Suppressor macrophage treated with lipopolysaccharide for 4 hours (primary cell): ENCODE measurements around the gene C1QTNF8.
"Not testable (repeated sequence)": the region's sequence is repeated elsewhere in the genome, so short reads cannot be mapped to it uniquely, and the experiment has no call there.

Source experiments
- DNase-seq: peaks from one replicate; pipeline ENCODE4 v3.0.0-alpha.2; 2020

The C1QTNF8 gene

DNA sequence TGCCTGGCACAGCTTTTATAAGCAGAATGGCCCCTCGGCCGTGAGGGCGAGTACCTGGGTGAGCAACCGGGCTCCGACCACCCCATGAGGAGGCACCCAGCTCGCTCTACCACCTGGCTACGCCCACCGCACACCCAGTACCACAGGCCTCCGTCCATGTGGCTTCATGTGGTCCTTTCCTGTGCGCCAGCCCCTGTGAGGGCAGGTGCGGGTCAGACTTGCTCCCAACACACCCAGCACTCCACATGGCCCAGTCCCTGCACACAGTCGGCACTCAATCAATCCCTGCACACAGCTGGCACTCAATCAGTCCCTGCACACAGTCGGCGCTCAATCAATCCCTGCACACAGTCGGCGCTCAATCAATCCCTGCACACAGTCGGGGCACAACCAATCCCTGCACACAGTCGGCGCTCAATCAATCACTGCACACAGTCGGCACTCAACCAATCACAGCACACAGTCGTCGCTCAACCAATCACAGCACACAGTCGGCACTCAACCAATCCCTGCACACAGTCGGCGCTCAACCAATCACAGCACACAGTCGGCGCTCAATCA lies 4.0 kb downstream of the C1QTNF8 start:
- no peak for DNase-seq

DNA sequence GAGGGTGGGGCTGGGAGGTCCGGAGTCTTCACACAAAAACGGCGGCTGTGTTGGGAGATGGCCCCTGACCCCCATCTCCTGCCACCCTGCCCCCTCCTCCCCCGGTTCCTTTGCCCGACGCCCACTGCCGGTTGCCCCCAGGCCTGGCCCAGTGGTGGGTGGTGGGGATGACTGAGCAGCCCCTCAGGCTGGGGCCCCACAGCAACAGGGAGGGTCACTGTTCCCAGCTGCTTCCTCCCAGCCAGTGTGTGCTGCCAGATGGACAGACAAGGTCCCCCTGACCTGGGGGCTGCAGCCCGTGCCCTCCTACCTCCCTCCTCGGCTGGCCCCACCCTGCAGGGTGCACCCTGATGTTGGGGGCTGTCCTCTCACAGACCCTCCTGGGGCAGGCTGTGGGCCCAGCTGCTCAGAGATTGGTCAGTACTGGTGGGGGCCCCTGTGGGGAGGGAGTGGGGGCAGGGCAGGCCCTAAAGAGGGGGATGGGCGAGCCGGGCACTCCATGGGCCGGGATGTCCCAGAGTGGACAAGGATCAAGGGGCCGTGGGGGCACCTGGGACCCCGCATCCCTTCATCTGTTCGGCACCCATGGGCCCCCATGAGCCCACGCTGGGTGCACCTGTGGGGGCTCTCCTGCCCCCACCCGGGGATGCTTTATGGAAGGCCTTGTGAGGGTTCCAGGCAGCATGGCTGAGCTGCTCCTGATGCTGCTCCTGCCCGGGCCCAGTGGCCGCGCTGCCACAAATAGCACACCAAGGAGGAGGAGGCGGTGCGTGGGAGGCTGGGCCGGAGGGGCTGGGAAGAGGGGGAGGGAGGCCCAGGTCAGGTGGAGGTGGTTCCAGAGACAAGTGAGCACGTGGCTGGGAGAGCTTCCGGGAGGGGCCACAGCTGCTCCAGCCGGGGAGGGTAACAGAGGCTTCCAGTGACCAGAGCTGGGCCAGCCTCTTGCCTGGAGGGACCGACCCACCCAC lies 5.1 kb downstream of the C1QTNF8 start:
- no peak for DNase-seq

DNA sequence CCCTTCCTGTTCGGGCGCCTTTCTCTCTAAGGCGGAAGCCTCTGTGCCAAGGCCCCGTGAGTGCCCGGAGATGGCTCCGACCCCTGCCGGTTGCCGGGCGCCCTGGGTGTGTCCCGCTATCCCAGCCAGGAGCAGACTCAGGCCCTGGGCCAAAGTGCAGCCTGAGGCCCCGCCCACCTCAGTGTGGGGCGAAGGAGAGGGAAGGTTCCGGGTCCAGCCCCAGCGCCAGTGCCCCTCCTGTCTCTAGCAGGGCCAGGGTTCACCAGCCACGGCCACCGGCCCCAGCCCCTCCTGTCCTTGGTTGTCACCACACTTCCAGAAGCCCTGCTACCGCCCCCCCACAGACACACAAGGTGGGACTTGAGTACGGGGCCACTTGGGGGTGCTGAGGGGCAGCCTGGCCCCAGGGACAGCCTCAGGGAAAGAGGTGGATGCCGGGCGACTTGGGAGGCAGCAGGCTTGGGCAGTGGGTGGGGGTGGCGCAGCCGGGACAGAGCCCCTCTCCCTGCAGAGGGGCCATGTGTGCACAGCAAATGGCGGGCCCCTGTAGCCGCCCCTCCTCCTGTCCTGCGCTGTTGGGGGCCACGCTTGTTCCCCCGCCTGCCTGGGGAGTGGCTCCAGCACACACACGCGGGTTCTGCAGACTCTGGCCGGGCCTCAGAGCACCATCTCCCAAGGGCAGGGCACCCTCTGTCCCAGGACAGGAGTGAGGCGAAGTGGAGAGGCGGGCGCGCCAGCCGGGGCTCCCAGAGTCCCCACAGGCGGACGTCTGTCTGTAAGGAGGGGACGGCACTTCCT lies 6.0 kb downstream of the C1QTNF8 start:
- no peak for DNase-seq

DNA sequence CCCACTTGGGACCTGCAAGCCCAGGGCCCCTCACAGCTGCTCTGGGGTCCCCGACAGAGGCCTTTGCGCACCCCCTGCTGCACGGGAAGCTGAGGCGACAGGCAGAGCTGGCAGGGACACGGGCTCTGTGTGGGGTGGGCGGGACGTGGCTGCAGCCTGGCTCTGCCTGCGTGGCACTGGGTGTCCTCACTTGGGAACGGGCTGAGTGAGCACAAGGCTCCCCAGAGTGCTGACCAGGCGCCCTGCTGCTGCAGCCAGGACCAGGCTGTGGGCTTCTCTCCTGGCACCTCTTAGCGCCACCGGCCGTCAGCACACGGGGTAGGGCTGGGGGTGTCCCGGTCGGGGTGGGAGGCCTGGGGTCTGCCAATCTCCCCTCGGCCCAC lies 6.6 kb downstream of the C1QTNF8 start:
- no peak for DNase-seq

DNA sequence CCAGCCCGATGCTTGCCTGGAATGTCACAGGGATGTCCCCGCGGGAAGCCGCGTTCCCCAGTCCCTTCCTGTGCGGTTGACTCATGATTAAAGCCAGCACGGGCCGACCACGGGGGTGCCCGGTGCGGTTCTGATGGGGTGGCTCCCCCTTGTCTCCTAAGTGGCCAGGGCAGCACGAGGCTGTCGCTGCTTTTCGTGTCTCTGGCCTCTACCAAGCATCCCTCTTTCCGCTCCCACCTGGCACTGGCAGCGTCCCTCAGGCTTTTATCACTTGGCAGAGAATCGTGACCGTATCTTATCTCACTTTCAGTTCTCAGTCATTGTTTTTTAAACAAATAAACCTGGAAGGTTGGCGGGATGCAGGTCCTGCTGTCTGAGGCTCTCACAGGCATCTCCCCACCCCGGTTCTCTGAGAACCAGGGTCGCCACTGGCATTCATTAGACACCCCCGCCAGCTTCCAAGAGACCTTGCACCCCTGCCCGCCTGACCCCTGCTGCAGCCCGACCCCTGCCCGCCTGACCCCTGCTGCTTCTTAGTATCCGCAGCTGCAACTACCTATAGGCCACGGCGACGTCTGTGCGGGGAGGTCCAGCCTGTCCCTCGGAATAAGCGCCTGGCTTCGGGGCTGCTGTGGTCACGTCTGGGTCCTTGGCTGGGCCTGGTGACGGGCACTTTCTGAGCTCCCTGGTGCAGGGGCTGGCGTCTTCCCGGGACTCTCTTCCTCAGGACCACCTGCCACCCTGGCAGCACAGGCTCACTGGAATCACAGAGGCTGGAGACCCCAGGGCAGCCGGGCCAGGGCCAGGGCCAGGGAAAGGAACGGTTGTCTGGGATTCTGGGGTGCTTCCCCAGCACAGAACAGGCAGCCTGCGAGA lies 7.5 kb downstream of the C1QTNF8 start:
- no peak for DNase-seq

DNA sequence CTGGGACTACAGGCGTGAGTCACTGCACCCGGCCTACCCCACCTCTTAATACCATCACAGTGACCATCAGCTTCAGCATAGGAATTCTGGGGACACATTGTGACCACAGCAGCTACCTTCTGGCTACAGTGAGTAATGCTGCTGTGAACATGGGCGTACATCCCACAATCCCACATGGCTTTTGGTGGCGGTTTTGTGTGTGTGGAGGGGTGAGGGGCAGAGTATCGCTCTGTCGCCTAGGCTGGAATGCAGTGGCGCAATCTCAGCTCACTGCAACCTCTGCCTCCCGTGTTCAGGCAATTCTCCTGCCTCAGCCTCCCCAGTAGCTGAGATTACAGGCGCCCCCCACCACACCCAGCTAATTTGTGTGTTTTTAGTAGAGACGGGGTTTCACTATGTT lies 9.6 kb downstream of the C1QTNF8 start:
- DNase-seq: not testable (repeated sequence)

DNA sequence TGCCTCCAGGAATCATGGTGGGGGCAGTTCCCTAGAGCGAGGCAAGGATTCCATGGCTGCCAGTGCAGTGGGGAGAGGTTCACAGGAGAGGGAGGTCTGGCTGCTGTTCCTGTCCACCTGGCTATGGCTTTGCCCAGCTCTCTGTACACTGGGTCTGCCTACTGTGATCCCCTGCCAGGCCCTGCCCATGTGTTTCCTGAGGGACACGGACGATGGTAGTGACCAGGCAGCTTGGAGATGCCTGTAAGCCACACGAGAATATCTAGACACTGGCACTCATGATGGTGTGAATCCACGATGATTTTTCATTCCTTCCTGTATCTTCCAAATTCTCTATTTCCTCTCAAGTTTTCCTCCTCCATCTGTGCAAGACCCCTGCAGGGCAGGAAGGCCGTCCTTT lies 11.1 kb downstream of the C1QTNF8 start:
- no peak for DNase-seq

DNA sequence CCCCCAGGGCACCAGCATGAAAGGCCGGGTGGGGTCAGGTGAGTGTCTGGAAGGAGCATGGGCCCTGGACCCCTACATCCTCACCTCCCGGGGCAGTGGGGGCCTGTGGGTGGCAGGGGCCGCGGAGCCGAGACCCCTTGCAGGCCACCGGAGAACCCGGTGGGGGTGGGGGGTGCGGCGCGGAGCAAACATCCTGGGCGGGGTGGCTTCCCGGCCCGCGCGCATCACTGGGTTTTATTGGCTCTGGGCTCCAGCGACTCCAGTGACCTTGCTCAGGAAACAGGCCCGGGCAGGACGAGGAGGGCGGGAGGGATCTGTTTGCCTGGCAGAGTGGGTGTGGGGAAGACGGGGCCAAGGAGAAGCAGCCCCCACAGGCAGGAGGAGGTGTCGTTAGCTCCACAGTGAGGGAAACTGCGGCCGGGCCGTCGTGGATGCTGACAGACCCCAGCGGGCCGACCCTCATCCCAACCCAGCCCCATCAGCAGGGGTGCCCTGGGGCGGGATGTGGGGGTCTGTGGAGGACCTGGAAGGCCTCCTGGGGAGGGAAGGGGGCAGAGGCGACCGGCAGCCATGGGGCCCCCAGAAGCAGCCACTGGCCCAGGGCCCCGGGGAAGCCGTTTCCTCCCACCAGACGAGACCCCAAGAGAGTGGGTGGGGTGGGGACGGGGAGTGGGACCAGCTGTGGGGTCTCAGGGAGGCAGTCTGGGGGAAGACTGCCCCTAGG lies 12.9 kb downstream of the C1QTNF8 start:
- DNase-seq: no peak

DNA sequence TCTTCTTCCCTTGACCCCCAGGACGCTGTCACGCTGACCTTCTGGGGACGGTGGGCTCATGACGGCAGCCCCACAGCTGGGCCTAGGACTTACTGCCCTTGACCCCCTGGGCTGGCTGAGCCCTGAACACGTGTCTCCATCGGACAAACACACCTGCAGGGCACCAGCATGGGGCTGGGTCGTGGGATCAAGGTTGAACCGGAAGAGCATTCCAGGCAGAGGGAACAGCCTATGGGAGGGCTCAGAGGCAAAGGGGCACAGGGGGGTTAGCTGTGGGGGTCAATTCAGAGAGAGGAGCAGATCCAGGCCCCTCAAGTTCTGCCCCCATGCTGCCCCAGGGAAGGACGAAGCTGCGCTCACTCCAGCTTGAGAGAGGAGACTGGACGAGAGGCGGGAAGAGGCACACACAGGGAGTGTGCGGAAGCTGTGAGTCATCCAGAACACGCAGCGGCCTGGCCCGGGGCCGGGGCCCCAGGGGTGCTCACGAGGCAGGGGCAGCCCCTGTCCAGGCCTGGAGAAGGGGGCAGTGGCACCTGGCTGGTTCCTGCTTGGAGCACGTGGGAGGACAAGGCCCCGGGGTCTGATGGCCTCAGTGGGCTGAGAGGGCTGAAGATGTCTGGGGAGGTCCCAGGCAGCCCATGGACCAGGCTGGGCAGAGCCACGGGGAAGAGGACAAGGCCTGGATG lies 13.6 kb downstream of the C1QTNF8 start:
- no peak for DNase-seq

DNA sequence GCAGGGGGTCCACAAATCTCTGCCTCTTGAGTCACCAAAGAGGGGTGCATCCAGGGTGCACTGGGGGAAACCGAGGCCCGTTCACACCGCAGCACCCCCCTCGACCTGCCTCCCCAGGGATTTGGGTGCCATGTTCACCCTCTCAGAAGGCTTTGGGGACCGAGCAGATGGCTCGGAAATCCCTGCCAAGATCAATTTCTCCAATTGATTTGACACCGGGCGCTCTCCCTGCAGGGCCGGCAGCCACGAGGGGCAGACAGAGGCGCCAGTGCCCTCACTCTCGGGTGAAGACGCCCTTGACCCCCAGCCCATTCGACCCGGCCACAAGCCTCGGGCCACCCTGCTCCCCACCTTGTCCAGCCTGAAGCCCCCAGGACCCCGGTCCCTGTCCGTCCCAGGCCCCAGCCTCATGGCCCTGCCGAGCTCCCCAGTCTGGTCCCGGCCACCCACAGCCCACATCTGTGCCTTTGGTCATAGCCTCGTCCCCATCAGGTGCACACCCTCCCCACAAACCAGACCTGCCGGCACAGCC lies 14.2 kb downstream of the C1QTNF8 start:
- DNase-seq: no peak

DNA sequence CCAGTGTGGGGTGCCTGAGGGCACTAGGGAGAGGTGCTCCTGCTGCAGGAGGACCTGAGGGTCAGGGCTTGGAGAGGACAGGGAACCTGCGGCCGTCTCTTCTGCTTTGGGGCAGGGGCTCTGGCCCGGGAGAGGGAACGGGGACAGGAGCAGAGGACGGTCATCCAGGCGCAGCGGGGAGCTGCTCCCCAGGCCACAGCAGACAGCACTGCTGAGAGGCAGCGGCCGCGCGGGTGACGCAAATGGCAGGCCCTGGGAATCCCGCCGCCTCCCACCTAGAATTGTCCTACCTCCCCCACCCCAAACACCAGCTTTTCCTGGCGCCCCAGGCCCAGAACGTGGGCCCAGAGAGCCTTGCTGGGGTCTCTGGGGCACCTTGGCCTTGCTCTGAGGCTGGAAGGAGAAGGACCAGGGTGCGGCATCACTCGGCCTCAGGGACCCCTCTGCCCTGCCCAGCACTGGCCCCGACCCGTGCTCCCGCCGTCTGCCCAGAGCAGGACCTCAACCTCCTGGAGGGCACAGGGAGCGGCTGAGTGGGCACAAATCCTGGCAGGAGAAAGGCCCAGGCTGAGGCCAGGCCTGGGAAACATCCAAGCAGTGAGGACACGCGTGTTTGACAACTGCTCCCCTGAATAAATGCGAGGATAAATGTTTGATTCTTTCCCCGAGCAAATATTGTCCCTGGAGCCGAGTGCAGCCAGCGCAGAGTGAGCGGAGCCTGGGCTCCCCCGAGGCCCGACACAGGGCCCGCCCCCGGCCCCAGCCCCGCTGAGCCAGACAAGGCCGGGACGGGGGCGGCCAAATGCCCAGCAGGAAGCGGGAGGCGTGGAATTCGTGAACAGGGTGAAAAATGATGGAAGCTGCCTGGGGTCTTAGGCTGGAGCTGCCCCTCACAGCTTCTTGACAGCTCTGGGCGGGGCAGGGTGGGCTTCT lies 15.0 kb downstream of the C1QTNF8 start:
- no peak for DNase-seq

DNA sequence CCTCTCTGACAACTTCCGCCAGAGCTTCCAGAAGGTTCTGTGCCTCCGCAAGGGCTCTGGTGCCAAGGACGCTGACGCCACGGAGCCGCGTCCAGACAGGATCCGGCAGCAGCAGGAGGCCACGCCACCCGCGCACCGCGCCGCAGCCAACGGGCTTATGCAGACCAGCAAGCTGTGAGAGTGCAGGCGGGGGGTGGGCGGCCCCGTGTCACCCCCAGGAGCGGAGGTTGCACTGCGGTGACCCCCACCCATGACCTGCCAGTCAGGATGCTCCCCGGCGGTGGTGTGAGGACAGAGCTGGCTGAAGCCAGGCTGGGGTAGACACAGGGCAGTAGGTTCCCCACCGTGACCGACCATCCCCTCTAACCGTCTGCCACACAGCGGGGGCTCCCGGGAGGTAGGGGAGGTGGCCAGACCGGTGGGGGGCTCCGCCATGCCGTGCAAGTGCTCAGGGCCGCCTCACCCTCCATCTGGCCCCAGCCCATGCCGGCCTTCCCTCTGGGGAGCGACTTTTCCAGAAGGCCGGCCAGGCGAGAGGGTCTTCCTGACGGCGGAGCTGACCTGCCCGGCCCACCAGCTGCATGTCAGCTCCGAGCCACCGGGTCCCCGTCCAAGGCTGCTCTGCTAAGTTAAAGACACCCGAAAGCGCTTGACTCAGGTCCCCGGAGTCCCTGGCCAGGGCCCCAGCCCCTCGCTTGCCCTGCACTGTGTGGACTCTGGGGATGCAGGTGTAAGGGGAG lies 16.1 kb downstream of the C1QTNF8 start:
- DNase-seq: no peak

DNA sequence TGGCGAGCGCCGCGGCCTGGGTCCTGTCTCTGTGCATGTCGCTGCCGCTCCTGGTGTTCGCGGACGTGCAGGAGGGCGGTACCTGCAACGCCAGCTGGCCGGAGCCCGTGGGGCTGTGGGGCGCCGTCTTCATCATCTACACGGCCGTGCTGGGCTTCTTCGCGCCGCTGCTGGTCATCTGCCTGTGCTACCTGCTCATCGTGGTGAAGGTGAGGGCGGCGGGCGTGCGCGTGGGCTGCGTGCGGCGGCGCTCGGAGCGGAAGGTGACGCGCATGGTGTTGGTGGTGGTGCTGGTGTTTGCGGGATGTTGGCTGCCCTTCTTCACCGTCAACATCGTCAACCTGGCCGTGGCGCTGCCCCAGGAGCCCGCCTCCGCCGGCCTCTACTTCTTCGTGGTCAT lies 16.7 kb downstream of the C1QTNF8 start:
- no peak for DNase-seq

DNA sequence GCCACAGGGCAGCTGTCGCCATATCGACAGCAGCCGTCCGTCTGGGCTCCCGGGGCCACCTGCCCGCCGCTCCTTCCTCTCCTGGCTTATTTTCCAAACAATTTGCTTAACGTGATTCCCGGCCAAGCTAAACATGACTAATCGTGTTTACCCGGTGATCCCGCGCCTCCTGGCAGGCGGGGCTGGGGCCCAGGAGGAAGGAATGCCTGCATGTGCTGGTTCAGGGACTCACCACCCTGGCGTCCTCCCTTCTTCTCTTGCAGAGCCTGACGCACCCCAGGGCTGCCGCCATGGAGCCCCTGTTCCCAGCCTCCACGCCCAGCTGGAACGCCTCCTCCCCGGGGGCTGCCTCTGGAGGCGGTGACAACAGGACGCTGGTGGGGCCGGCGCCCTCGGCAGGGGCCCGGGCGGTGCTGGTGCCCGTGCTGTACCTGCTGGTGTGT lies 17.4 kb downstream of the C1QTNF8 start:
- no peak for DNase-seq

DNA sequence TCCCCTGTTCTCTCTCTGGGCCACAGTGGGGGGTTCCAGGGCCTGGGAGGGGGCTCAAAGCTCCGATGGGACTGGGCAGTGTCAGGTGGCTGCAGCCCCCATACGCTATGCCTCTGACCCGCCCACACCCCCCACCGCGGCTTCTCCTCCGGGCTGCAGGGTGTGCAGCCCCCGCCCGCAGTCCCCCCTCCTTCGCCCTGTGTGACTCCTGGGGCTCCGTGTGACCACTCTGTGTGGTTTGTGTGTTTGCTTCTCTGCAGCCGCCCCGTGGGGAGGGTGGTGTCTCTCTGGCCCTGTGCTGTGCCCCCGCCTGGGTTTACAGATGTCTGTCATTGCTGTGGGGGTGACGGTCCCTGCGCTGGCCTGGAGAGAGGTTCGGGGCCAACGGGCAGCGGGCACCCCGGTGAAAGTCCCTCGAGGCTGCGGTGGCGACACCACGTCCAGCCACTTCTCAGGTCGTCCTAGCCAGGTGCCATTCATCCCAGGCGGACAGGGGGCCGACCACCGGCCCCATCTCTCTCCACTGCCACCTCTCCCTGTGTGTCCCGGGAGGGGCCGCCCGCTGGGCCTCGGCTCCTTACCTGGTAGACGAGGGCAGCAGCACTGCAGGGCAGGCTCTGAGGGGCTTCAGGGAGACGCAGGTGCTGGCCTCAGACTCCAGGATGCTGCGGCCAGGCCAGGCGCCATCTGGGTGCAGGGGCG lies 18.0 kb downstream of the C1QTNF8 start:
- DNase-seq: no peak

DNA sequence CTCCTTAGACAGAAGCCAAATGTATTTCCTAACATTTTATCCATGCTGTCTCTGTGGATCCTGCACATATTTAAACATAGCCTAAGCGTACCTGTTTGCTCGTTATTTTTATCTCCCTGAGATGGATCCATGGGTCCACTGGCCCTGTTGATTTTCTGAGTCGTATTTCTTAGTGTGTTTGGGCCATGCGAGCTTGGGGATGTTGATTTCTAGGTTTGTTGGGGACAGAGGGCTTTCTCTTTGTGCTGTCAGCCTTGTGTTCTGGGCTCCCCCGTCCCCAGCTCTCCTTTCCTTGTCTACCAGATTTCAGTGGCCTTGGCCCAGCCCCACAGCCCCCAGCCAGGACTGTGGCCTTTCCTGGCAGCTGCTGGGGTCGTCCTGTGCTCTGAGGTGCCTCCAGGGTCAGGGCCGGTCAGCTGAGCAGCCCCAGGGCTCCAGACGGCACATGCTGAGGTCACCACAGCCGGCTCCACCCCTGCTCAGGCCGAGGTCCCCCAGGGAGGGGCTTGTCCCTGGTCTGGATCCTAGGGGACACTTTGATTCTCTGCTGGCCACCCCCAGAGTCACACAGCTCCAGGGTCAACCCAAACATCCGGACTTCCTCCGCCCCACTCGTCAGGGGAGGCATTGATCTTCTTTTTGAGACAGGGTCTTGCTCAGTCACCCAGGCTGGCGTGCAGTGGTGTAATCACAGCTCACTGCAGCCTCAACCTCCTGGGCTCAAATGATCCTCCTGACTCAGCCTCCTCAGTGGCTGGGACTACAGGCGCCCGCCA lies 19.1 kb downstream of the C1QTNF8 start:
- DNase-seq: no peak

DNA sequence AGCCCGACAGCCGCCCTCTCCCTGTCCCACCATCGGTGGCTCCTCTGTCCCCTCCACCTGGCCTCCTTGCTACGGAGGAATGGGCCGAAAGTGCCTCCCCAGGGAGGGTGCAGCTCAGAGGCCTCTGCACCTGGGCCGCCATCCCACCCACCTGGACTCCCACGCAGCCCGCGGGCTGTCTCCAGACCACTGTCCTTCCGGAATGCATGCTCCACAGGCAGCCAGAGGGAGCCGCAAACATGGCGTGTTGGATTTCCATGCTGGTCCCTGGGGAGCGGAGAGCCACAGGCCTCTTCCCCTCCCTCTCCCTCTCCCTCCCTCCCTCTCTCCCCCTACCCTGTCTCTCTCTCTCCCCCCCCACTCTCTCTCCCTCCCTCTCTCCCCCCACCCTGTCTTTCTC lies 20.5 kb downstream of the C1QTNF8 start:
- DNase-seq: no peak

DNA sequence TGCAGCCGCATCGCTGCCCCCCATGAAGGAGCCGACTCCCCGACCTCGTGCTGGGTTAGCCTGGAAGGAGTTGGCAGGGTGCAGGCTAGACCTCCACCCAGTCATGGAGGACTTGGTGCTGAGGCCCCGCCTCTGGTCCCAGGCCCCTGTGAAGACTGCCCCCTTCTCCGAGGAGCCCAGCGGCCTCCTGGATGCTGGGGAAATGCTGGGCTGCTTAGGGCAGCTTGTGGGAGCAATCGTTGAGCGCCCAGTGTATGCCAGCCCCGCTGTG lies 21.7 kb downstream of the C1QTNF8 start:
- DNase-seq: no peak
